ENCODE data around the gene SCOC.

The SCOC gene

GRCh38 chr4:140373328-140374129, at the start of gene SCOC:
Gene SCOC, plus strand, starts transcription at chr4:140373646. Its CDS starts 5,525 bp downstream, at chr4:140379171.
- peaks cover 41% of the 10 kb centered on the region for H3K79me2 ChIP-seq (ENCODE audit: low read length)
- peak within 1 kb of the TSS; percentile 92 for H2AFZ ChIP-seq (ENCODE audit: low read depth, low read length)
- H3K27me3 ChIP-seq (ENCODE audit: low read depth, low read length) = no peaks in the 10 kb centered on the region
- H3K4me2 ChIP-seq (ENCODE audit: low read length) = peak within 1 kb of the TSS; percentile 79
- H3K4me3 ChIP-seq (ENCODE audit: low read length) = peak within 1 kb of the TSS; percentile 80
- H3K4me1 ChIP-seq (ENCODE audit: low read length) = peaks cover 13% of the 10 kb centered on the region
- H3K27ac ChIP-seq (ENCODE audit: low read length) = peak within 1 kb of the TSS; percentile 16
- peak within 1 kb of the TSS; percentile 75 for H3K9ac ChIP-seq (ENCODE audit: low read length)
- no peaks in the 10 kb centered on the region for H3K36me3 ChIP-seq (replicated peaks; ENCODE audit: low read depth, low read length)
- no peaks in the 10 kb centered on the region for H3K9me3 ChIP-seq (ENCODE audit: insufficient read depth, low read length)
- no peak; the same call in 1 of the 2 replicates for TF ChIP-seq CTCF (IDR thresholded peaks at IDR 0.05; ENCODE audit: low read depth, low read length)
- TF ChIP-seq EZH2phosphoT487 (IDR thresholded peaks at IDR 0.05; ENCODE audit: low read depth) = no peak
- H4K20me1 ChIP-seq (ENCODE audit: insufficient read depth, low read length) = peaks cover 8% of the 10 kb centered on the region; the same call in 1 of the 2 replicates

GRCh38 chr4:140326395-140326993, 47.0 kb upstream of the SCOC start:
- H3K79me2 ChIP-seq (ENCODE audit: low read length) = no peaks in the 10 kb centered on the region
- no peaks in the 10 kb centered on the region for H3K9me3 ChIP-seq (ENCODE audit: insufficient read depth, low read length)
- no peaks in the 10 kb centered on the region for H3K36me3 ChIP-seq (replicated peaks; ENCODE audit: low read depth, low read length)
- H3K27ac ChIP-seq (ENCODE audit: low read length) = no peak overlapping the region
- no peaks in the 10 kb centered on the region for H4K20me1 ChIP-seq (ENCODE audit: insufficient read depth, low read length)
- peaks cover 3% of the 10 kb centered on the region; the same call in 1 of the 2 replicates for H3K4me1 ChIP-seq (ENCODE audit: low read length)
- H3K4me2 ChIP-seq (ENCODE audit: low read length) = no peak overlapping the region
- no peak overlapping the region for H3K9ac ChIP-seq (ENCODE audit: low read length)
- H3K4me3 ChIP-seq (ENCODE audit: low read length) = no peak overlapping the region
- H2AFZ ChIP-seq (ENCODE audit: low read depth, low read length) = no peak overlapping the region
- TF ChIP-seq EZH2phosphoT487 (IDR thresholded peaks at IDR 0.05; ENCODE audit: low read depth) (no peak), CTCF (IDR thresholded peaks at IDR 0.05; ENCODE audit: low read depth, low read length) (peak; percentile 67)
- peaks cover 29% of the 10 kb centered on the region for H3K27me3 ChIP-seq (ENCODE audit: low read depth, low read length)

GRCh38 chr4:140330311-140330900, 43.0 kb upstream of the SCOC start:
- Histone ChIP-seq H2AFZ (ENCODE audit: low read depth, low read length) (no peak overlapping the region), H3K36me3 (replicated peaks; ENCODE audit: low read depth, low read length) (no peaks in the 10 kb centered on the region), H3K79me2 (ENCODE audit: low read length) (no peaks in the 10 kb centered on the region), H3K9me3 (ENCODE audit: insufficient read depth, low read length) (no peaks in the 10 kb centered on the region), H3K27me3 (ENCODE audit: low read depth, low read length) (peaks cover 9% of the 10 kb centered on the region), H3K4me1 (ENCODE audit: low read length) (peaks cover 3% of the 10 kb centered on the region; the same call in 1 of the 2 replicates), H4K20me1 (ENCODE audit: insufficient read depth, low read length) (no peaks in the 10 kb centered on the region), H3K9ac (ENCODE audit: low read length) (no peak overlapping the region), H3K4me3 (ENCODE audit: low read length) (no peak overlapping the region), H3K27ac (ENCODE audit: low read length) (no peak overlapping the region), H3K4me2 (ENCODE audit: low read length) (no peak overlapping the region)
- peak; percentile 78 for TF ChIP-seq CTCF (IDR thresholded peaks at IDR 0.05; ENCODE audit: low read depth, low read length)
- no peak for TF ChIP-seq EZH2phosphoT487 (IDR thresholded peaks at IDR 0.05; ENCODE audit: low read depth)

- H3K36me3 ChIP-seq (replicated peaks; ENCODE audit: low read depth, low read length) = no peaks in the 10 kb centered on the region
- no peak overlapping the region for H3K4me2 ChIP-seq (ENCODE audit: low read length)
- TF ChIP-seq CTCF (IDR thresholded peaks at IDR 0.05; ENCODE audit: low read depth, low read length) (no peak), EZH2phosphoT487 (IDR thresholded peaks at IDR 0.05; ENCODE audit: low read depth) (no peak)
- no peaks in the 10 kb centered on the region for H3K79me2 ChIP-seq (ENCODE audit: low read length)
- no peak overlapping the region for H3K27ac ChIP-seq (ENCODE audit: low read length)
- H3K9ac ChIP-seq (ENCODE audit: low read length) = no peak overlapping the region
- no peaks in the 10 kb centered on the region for H3K9me3 ChIP-seq (ENCODE audit: insufficient read depth, low read length)
- H3K27me3 ChIP-seq (ENCODE audit: low read depth, low read length) = peaks cover 9% of the 10 kb centered on the region
- no peaks in the 10 kb centered on the region for H4K20me1 ChIP-seq (ENCODE audit: insufficient read depth, low read length)
- no peak overlapping the region for H3K4me3 ChIP-seq (ENCODE audit: low read length)
- no peak overlapping the region for H2AFZ ChIP-seq (ENCODE audit: low read depth, low read length)
- H3K4me1 ChIP-seq (ENCODE audit: low read length) = peaks cover 3% of the 10 kb centered on the region; the same call in 1 of the 2 replicates
Measured at GRCh38 chr4:140331245-140331644, 42.2 kb upstream of the SCOC start.

Data from OCI-LY3 (cell line).